GM19238 (cell line): ENCODE measurements around the gene SLC10A7.

Experiments used
- DNase-seq: peaks from one replicate; pipeline ENCODE4 v3.0.0; 2011; ENCODE audit warnings: low spot score; ENCODE audit not compliant: insufficient read length

Gene SLC10A7

GRCh38 chr4:146315184-146315583, 206.6 kb downstream of the SLC10A7 start:
- no peak for DNase-seq

GRCh38 chr4:146311238-146311970, 210.3 kb downstream of the SLC10A7 start:
- DNase-seq, result no peak

GRCh38 chr4:146310319-146311021, 211.3 kb downstream of the SLC10A7 start:
- DNase-seq, result no peak

GRCh38 chr4:146308951-146309350, 212.8 kb downstream of the SLC10A7 start:
- no peak for DNase-seq

GRCh38 chr4:146302822-146303221, 218.9 kb downstream of the SLC10A7 start:
- no peak for DNase-seq

- no peak for DNase-seq
Measured at GRCh38 chr4:146299607-146300006, 222.1 kb downstream of the SLC10A7 start.

- no peak for DNase-seq
Measured at GRCh38 chr4:146294776-146295175, 227.0 kb downstream of the SLC10A7 start.

- no peak for DNase-seq
Measured at GRCh38 chr4:146292508-146292907, 229.2 kb downstream of the SLC10A7 start.

GRCh38 chr4:146291313-146291712, 230.4 kb downstream of the SLC10A7 start:
- DNase-seq, result no peak

GRCh38 chr4:146288193-146288592, 233.5 kb downstream of the SLC10A7 start:
- DNase-seq, result no peak

GRCh38 chr4:146285037-146285436, 236.7 kb downstream of the SLC10A7 start:
- DNase-seq, result no peak

GRCh38 chr4:146283758-146284651, 237.7 kb downstream of the SLC10A7 start:
- no peak for DNase-seq

GRCh38 chr4:146282657-146283056, 239.1 kb downstream of the SLC10A7 start:
- DNase-seq, result no peak

GRCh38 chr4:146278986-146279385, 242.8 kb downstream of the SLC10A7 start:
- DNase-seq, result no peak

- no peak for DNase-seq
Measured at GRCh38 chr4:146275370-146275769, 246.4 kb downstream of the SLC10A7 start.

- DNase-seq, result no peak
Measured at GRCh38 chr4:146274774-146275173, 247.0 kb downstream of the SLC10A7 start.

- no peak for DNase-seq
Measured at GRCh38 chr4:146273204-146273901, 248.4 kb downstream of the SLC10A7 start.

- DNase-seq, result no peak
Measured at GRCh38 chr4:146271466-146271865, 250.3 kb downstream of the SLC10A7 start.

- DNase-seq, result no peak
Measured at GRCh38 chr4:146269228-146269653, 252.5 kb downstream of the SLC10A7 start.

GRCh38 chr4:146267826-146268225, 253.9 kb downstream of the SLC10A7 start:
- no peak for DNase-seq

GRCh38 chr4:146265950-146266490, 255.7 kb downstream of the SLC10A7 start:
- no peak for DNase-seq
